Stimulated activated CD4-positive, alpha-beta T cell treated with anti-CD3 and anti-CD28 coated beads, Interleukin-1b, Interleukin-23, amount 100 ng/mL, for 1 hour (primary cell): Measurements from ENCODE around the gene STAT5B.
"Not testable (repeated sequence)": the region's sequence is repeated elsewhere in the genome, so short reads cannot be mapped to it uniquely, and the experiment has no call there.

Source experiments
- DNase-seq, 2 donors: peaks; one replicate each; pipeline ENCODE4 v3.0.0-alpha.2; 2020; ENCODE audit warnings: low read depth in 2 of 2

The STAT5B gene

GRCh38 chr17:42305543-42306384 is 29.6 kb upstream of the STAT5B start:
- no peak for DNase-seq

GRCh38 chr17:42305031-42305330 is 28.8 kb upstream of the STAT5B start:
- not testable (repeated sequence) for DNase-seq

GRCh38 chr17:42304187-42305030 is 28.2 kb upstream of the STAT5B start:
- DNase-seq = no peak

- DNase-seq = no peak
These were observed 27.5 kb upstream of the STAT5B start for GRCh38 chr17:42303694-42304093.

GRCh38 chr17:42301022-42301421 is 24.8 kb upstream of the STAT5B start:
- no peak for DNase-seq

- DNase-seq = not testable (repeated sequence)
These were observed 23.7 kb upstream of the STAT5B start for GRCh38 chr17:42299913-42300312.

GRCh38 chr17:42299361-42299760 is 23.2 kb upstream of the STAT5B start:
- DNase-seq = not testable (repeated sequence)

GRCh38 chr17:42297775-42298174 is 21.6 kb upstream of the STAT5B start:
- not testable (repeated sequence) for DNase-seq

- no peak for DNase-seq
These were observed 19.8 kb upstream of the STAT5B start for GRCh38 chr17:42296012-42296411.

- no peak for DNase-seq
These were observed 18.5 kb upstream of the STAT5B start for GRCh38 chr17:42294469-42295398.

GRCh38 chr17:42291129-42291528 is 14.9 kb upstream of the STAT5B start:
- no peak for DNase-seq

GRCh38 chr17:42290577-42290976 is 14.4 kb upstream of the STAT5B start:
- DNase-seq = no peak

- DNase-seq = peak in 1 of 2 donors; percentile 57
These were observed 13.5 kb upstream of the STAT5B start for GRCh38 chr17:42289611-42290181.

GRCh38 chr17:42288803-42289610 is 12.8 kb upstream of the STAT5B start:
- peak in 1 of 2 donors; percentile 50 for DNase-seq

- DNase-seq = peak in 1 of 2 donors; percentile 55
These were observed 12.0 kb upstream of the STAT5B start, which contains the start of gene STAT5A for GRCh38 chr17:42287977-42288802. Gene STAT5A (plus strand): TSS chr17:42288498. CDS start chr17:42289412, 914 bp downstream.

GRCh38 chr17:42287305-42287976 is 11.2 kb upstream of the STAT5B start:
- DNase-seq = no peak

GRCh38 chr17:42286411-42287221 is 10.4 kb upstream of the STAT5B start:
- DNase-seq = no peak
